ENCODE data around the gene ATL3.

DNA sequence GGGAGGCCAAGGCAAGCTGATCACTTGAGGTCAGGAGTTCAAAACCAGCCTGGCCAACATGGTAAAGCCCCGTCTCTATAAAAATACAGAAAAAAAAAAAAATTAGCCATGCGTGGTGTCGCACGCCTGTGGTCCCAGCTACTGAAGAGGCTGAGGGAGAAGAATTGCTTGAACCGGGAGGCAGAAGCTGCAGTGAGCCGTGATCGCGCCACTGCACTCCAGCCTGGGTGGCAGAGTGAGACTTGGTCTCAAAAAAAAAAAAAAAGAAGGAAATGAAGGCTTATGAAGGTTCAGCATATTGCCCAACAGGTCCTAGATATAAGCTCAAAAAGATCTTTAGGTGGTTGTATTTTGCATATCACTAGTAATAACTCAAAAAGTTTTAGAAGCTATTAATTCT is 10.2 kb downstream of the ATL3 start:
- TF ChIP-seq, protein P1, sequence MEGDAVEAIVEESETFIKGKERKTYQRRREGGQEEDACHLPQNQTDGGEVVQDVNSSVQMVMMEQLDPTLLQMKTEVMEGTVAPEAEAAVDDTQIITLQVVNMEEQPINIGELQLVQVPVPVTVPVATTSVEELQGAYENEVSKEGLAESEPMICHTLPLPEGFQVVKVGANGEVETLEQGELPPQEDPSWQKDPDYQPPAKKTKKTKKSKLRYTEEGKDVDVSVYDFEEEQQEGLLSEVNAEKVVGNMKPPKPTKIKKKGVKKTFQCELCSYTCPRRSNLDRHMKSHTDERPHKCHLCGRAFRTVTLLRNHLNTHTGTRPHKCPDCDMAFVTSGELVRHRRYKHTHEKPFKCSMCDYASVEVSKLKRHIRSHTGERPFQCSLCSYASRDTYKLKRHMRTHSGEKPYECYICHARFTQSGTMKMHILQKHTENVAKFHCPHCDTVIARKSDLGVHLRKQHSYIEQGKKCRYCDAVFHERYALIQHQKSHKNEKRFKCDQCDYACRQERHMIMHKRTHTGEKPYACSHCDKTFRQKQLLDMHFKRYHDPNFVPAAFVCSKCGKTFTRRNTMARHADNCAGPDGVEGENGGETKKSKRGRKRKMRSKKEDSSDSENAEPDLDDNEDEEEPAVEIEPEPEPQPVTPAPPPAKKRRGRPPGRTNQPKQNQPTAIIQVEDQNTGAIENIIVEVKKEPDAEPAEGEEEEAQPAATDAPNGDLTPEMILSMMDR (IDR thresholded peaks at IDR 0.05): no peak
- TF ChIP-seq POLR2A (IDR thresholded peaks at IDR 0.05): no peak

All from lower leg skin (tissue), 3 donors.